H1 (cell line): ENCODE data around the gene RAB31. TPM values are rescaled to one million over a fixed set of nuclear protein-coding genes. Genes with fewer than 3 reads are reported as not detected.

Experiments
- CTCF ChIA-PET: fragments of 300-600 bp; sonication (Branson Sonifier 250); formaldehyde crosslinking; loops from one replicate; lab custom pipeline; 2021; ENCODE audit not compliant: partially characterized antibody; lab: Charles Lee
- POLR2A ChIA-PET: fragments of 300-600 bp; sonication (Branson Sonifier 250); formaldehyde crosslinking; loops from one replicate; lab custom pipeline; 2021; ENCODE audit warnings: inconsistent platforms; ENCODE audit not compliant: partially characterized antibody; lab: Charles Lee
- DNase-seq, 2 experiments: peaks; one replicate each; pipeline versions ENCODE4 v3.0.0 to v3.0.0-alpha.2; 2010 to 2022; ENCODE audit warnings: low spot score in 2 of 2, low read depth in 1 of 2, mixed read lengths in 1 of 2
- FAIRE-seq: peaks from 2 replicates; lab custom pipeline; 2011; peaks lifted over from hg19 to GRCh38; lab: Jason Lieb, UNC
- H2AFZ ChIP-seq: 2 replicates; pipeline ENCODE4 v1.8.1; 2012; ENCODE audit warnings: low read length, inconsistent platforms
- H2AK5ac ChIP-seq: 2 replicates; pipeline ENCODE4 v1.6.1; 2013; ENCODE audit warnings: low read depth, low read length
- H2BK120ac ChIP-seq: replicated peaks from 2 replicates; pipeline ENCODE3; 2013; ENCODE audit warnings: low read depth, low read length, inconsistent platforms
- H2BK12ac ChIP-seq: 2 replicates; pipeline ENCODE4 v1.6.1; 2013; ENCODE audit warnings: low read depth, low read length
- H2BK15ac ChIP-seq: 2 replicates; pipeline ENCODE4 v1.6.1; 2013; ENCODE audit warnings: low read length
- H2BK20ac ChIP-seq: 2 replicates; pipeline ENCODE4 v1.6.1; 2013; ENCODE audit warnings: low read length
- H2BK5ac ChIP-seq: 2 replicates; pipeline ENCODE4 v1.6.1; 2013; ENCODE audit warnings: low read depth, low read length
- H3K14ac ChIP-seq: 2 replicates; pipeline ENCODE4 v1.6.1; 2013; ENCODE audit warnings: inconsistent platforms; ENCODE audit not compliant: insufficient read length
- H3K18ac ChIP-seq: 2 replicates; pipeline ENCODE4 v1.6.1; 2013; ENCODE audit warnings: low read length; ENCODE audit errors: extremely low read depth
- H3K23ac ChIP-seq: 2 replicates; pipeline ENCODE4 v1.6.1; 2013; ENCODE audit warnings: inconsistent platforms; ENCODE audit not compliant: insufficient read length
- H3K23me2 ChIP-seq: 2 replicates; pipeline ENCODE4 v1.6.1; 2013; ENCODE audit warnings: low read depth, low read length
- H3K27ac ChIP-seq: 2 replicates; pipeline ENCODE4 v1.6.1; 2011; ENCODE audit warnings: low read depth, low read length, inconsistent platforms
- H3K27me3 ChIP-seq, 4 experiments: replicated peaks in 1 of 4; 1 replicate in 1 of 4; 2 replicates in 3 of 4; pipeline versions ENCODE4 v1.6.1 to v1.8.1; 2011 to 2013; ENCODE audit warnings: low read length in 3 of 4, mild to moderate bottlenecking in 3 of 4, inconsistent platforms in 2 of 4, mixed read lengths in 2 of 4, moderate library complexity in 1 of 4; ENCODE audit not compliant: control insufficient read depth in 3 of 4, insufficient read depth in 3 of 4; ENCODE audit errors: extremely low read depth in 1 of 4
- H3K36me3 ChIP-seq, 4 experiments: 2 replicates each; pipeline versions ENCODE4 v1.6.1 to v1.8.1; 2011 to 2013; ENCODE audit warnings: mild to moderate bottlenecking in 4 of 4, low read length in 3 of 4, moderate library complexity in 2 of 4, control low read depth in 1 of 4, inconsistent platforms in 1 of 4; ENCODE audit not compliant: insufficient read depth in 4 of 4, control insufficient read depth in 2 of 4
- H3K4ac ChIP-seq: replicated peaks from 2 replicates; pipeline ENCODE3; 2013; ENCODE audit warnings: low read length, low read depth, mixed read lengths, inconsistent platforms; ENCODE audit not compliant: insufficient read length
- H3K4me1 ChIP-seq, 4 experiments: replicated peaks in 1 of 4; 1 replicate in 1 of 4; 2 replicates in 3 of 4; pipeline versions ENCODE4 v1.6.1 to v1.8.1; 2011 to 2013; ENCODE audit warnings: low read length in 3 of 4, inconsistent platforms in 2 of 4, mixed read lengths in 1 of 4; ENCODE audit not compliant: insufficient read depth in 4 of 4, control insufficient read depth in 3 of 4
- H3K4me2 ChIP-seq, 2 experiments: 2 replicates each; pipeline versions ENCODE4 v1.6.1 to v1.8.1; 2011 to 2013; ENCODE audit warnings: low read depth in 2 of 2, low read length in 2 of 2, control low read depth in 1 of 2, inconsistent platforms in 1 of 2, mild to moderate bottlenecking in 1 of 2; ENCODE audit not compliant: insufficient read depth in 1 of 2
- H3K4me3 ChIP-seq, 4 experiments: fragments of 200-600, 300-600 bp in 1 of 4; sonication (generic), shearing (Covaris generic), sonication (Bioruptor Twin) in 1 of 4; 2 replicates each; pipeline versions ENCODE4 v1.5.1 to v1.8.1; 2011 to 2016; ENCODE audit warnings: low read length in 4 of 4, low read depth in 3 of 4, control low read depth in 2 of 4, inconsistent platforms in 2 of 4, mild to moderate bottlenecking in 2 of 4, mixed read lengths in 1 of 4, moderate library complexity in 1 of 4; ENCODE audit not compliant: insufficient read depth in 2 of 4; ENCODE audit errors: extremely low read depth in 1 of 4
- H3K56ac ChIP-seq: replicated peaks from 2 replicates; pipeline ENCODE3; 2013; ENCODE audit warnings: low read depth, mild to moderate bottlenecking, mixed read lengths, low read length, inconsistent platforms; ENCODE audit not compliant: insufficient read length
- H3K79me1 ChIP-seq: 2 replicates; pipeline ENCODE4 v1.6.1; 2013; ENCODE audit warnings: low read depth, low read length, control low read depth
- H3K79me2 ChIP-seq, 2 experiments: 2 replicates each; pipeline versions ENCODE4 v1.6.1 to v1.8.1; 2012 to 2013; ENCODE audit warnings: low read length in 2 of 2, mild to moderate bottlenecking in 2 of 2, inconsistent platforms in 1 of 2; ENCODE audit not compliant: insufficient read depth in 2 of 2, control insufficient read depth in 1 of 2
- H3K9ac ChIP-seq, 4 experiments: replicated peaks in 1 of 4; 1 replicate in 1 of 4; 2 replicates in 3 of 4; pipeline versions ENCODE4 v1.6.1 to v1.8.1; 2011 to 2013; ENCODE audit warnings: low read depth in 3 of 4, low read length in 3 of 4, control low read depth in 2 of 4, mild to moderate bottlenecking in 2 of 4, moderate library complexity in 2 of 4, inconsistent platforms in 1 of 4; ENCODE audit errors: extremely low read depth in 1 of 4
- H3K9me3 ChIP-seq, 2 experiments: 2 replicates each; pipeline versions ENCODE4 v1.6.1 to v1.8.1; 2012 to 2013; ENCODE audit warnings: mild to moderate bottlenecking in 2 of 2, moderate library complexity in 2 of 2, control low read depth in 1 of 2, inconsistent platforms in 1 of 2, low read depth in 1 of 2, low read length in 1 of 2, mixed read lengths in 1 of 2; ENCODE audit not compliant: insufficient read depth in 2 of 2
- H4K20me1 ChIP-seq, 2 experiments: replicated peaks in 1 of 2; 2 replicates each; pipeline versions ENCODE3 to v1.8.1; 2011 to 2013; ENCODE audit warnings: inconsistent platforms in 2 of 2, low read length in 2 of 2, mild to moderate bottlenecking in 1 of 2; ENCODE audit not compliant: insufficient read depth in 2 of 2, control insufficient read depth in 1 of 2
- H4K5ac ChIP-seq: 2 replicates; pipeline ENCODE4 v1.6.1; 2013; ENCODE audit warnings: low read length, low read depth, mixed read lengths, inconsistent platforms; ENCODE audit not compliant: insufficient read length
- H4K8ac ChIP-seq: 2 replicates; pipeline ENCODE4 v1.8.0; 2013; ENCODE audit warnings: mild to moderate bottlenecking, moderate library complexity, low read length, inconsistent platforms; ENCODE audit not compliant: insufficient read depth; ENCODE audit errors: extremely low read depth
- H4K91ac ChIP-seq: replicated peaks from 2 replicates; pipeline ENCODE3; 2013; ENCODE audit warnings: low read length, mixed read lengths, inconsistent platforms; ENCODE audit not compliant: insufficient read length
- ATF2 ChIP-seq: IDR thresholded peaks from 2 replicates; pipeline ENCODE4 v1.6.1; 2012; ENCODE audit warnings: low read length, inconsistent platforms
- CBX8 ChIP-seq: fragments of 300-800, 300-1000 bp; sonication (generic); IDR thresholded peaks from 2 replicates; pipeline ENCODE4 v1.7.1; 2016; ENCODE audit warnings: low read depth, low read length, borderline replicate concordance
- EP300 ChIP-seq, 2 experiments: IDR thresholded peaks; 1 replicate in 1 of 2; 2 replicates in 1 of 2; pipeline ENCODE4 v1.6.1; 2011 to 2012; ENCODE audit warnings: low read depth in 2 of 2, low read length in 2 of 2, mild to moderate bottlenecking in 2 of 2, borderline replicate concordance in 1 of 2, inconsistent platforms in 1 of 2, moderate library complexity in 1 of 2
- EZH2 ChIP-seq: fragments of 200-600 bp; sonication (generic); IDR thresholded peaks from 2 replicates; pipeline ENCODE4 v1.7.1; 2012; ENCODE audit warnings: low read depth, mild to moderate bottlenecking, moderate library complexity, low read length, inconsistent platforms; ENCODE audit not compliant: severe bottlenecking
- KDM5A ChIP-seq: fragments of 200-600 bp; IDR thresholded peaks from 2 replicates; pipeline ENCODE4 v1.7.1; 2012; ENCODE audit warnings: mild to moderate bottlenecking, low read length, inconsistent platforms, mixed read lengths
- MAFK ChIP-seq: IDR thresholded peaks from 2 replicates; pipeline ENCODE4 v1.6.1; 2012; ENCODE audit warnings: low read depth, mild to moderate bottlenecking, improper control_type of control experiment, low read length
- RXRA ChIP-seq: IDR thresholded peaks from 2 replicates; pipeline ENCODE4 v1.6.1; 2011; ENCODE audit warnings: low read depth, mild to moderate bottlenecking, low read length, moderate library complexity; ENCODE audit not compliant: insufficient read depth
- SIN3A ChIP-seq, 2 experiments: IDR thresholded peaks in 1 of 2; conservative IDR thresholded peaks in 1 of 2; 2 replicates each; pipeline ENCODE4 v1.6.1; 2011 to 2012; ENCODE audit warnings: low read length in 2 of 2, improper control_type of control experiment in 1 of 2, low read depth in 1 of 2, mild to moderate bottlenecking in 1 of 2
- SIRT6 ChIP-seq: IDR thresholded peaks from one replicate; pipeline ENCODE4 v1.7.1; 2012; ENCODE audit warnings: low read length, inconsistent platforms
- SUZ12 ChIP-seq: fragments of 200-600 bp; sonication (generic); IDR thresholded peaks from 2 replicates; pipeline ENCODE4 v1.6.1; 2012; ENCODE audit warnings: mild to moderate bottlenecking, inconsistent platforms, low read length, moderate library complexity, mixed read lengths
- TCF12 ChIP-seq: IDR thresholded peaks from 2 replicates; pipeline ENCODE4 v1.6.1; 2011; ENCODE audit warnings: low read depth, mild to moderate bottlenecking, low read length
- WGBS, 2 experiments: shearing (Covaris generic) in 1 of 2; methylation state at CpG; one replicate each; pipeline versions ENCODE4 v1.1.6 to v1.1.7; 2013 to 2015; ENCODE audit warnings: low lambda C conversion rate in 2 of 2, mixed read lengths in 2 of 2, inconsistent platforms in 1 of 2, low coverage in 1 of 2, missing lambda C conversion rate in 1 of 2; ENCODE audit not compliant: insufficient replicate concordance in 2 of 2, insufficient coverage in 1 of 2, insufficient read length in 1 of 2; ENCODE audit errors: extremely low coverage in 1 of 2, missing lambda C conversion rate in 1 of 2; 5-methylcytosine and 5-hydroxymethylcytosine counted together
- polyA plus RNA-seq, 7 experiments: library from polyadenylated mRNA; depleted of rRNA in 3 of 7; stranded (reverse) in 5 of 7; unstranded in 2 of 7; fragments of >200 nt in 5 of 7; fragments of 200-250 nt in 2 of 7; gene quantifications; 1 replicate in 5 of 7; 2 replicates in 1 of 7; 4 replicates in 1 of 7; pipeline versions ENCODE4 v1.2.1 to v1.2.3, GENCODE V29; 2011 to 2013; ENCODE audit warnings: missing spikeins in 2 of 7, mixed read lengths in 2 of 7
- total RNA-seq: library from RNA; stranded (reverse); fragmentation: NEBNext Ultra II Directional; extraction: Animal tissue kit (Norgen Biotek cat#: 25700); gene quantifications from 2 replicates; pipeline ENCODE4 v1.2.1, GENCODE V29; 2021

Gene RAB31
- total and polyA plus RNA-seq, 2 of the 8 experiments (the other 6 are each of a cell fraction or from before 2014, with no cell fraction given) = 15.2 to 40.9 TPM

GRCh38 chr18:9910661-9911060 is 202.6 kb downstream of the RAB31 start:
- H3K79me1 ChIP-seq = no peaks in the 10 kb centered on the region
- H2AK5ac ChIP-seq = no peak overlapping the region
- no peak overlapping the region for H2BK20ac ChIP-seq
- H3K4me3 ChIP-seq = no peak overlapping the region
- WGBS, 2 experiments = 86% methylated on average over 2 of the region's 2 CpGs; no CpG with 5 or more reads in 1 of the 2 experiments
- CTCF ChIA-PET = no interaction called here
- H3K27ac ChIP-seq = no peak overlapping the region
- H3K23ac ChIP-seq = no peak overlapping the region
- no peak overlapping the region for H4K91ac ChIP-seq
- H2BK5ac ChIP-seq = no peak overlapping the region
- no peaks in the 10 kb centered on the region for H3K27me3 ChIP-seq
- no peak overlapping the region for H2BK15ac ChIP-seq
- POLR2A ChIA-PET = no interaction called here
- TF ChIP-seq MAFK (no peak), RXRA (no peak), CBX8 (no peak), ATF2 (no peak), SIN3A (conservative IDR thresholded peaks at IDR 0.05 in 1 of 2, IDR thresholded peaks at IDR 0.05 in 1 of 2; ENCODE audit: low read depth in 1 of 2, low read length in 2 of 2) (no peak), SIRT6 (no peak), EZH2 (no peak), KDM5A (no peak), EP300 (IDR thresholded peaks at IDR 0.05; ENCODE audit: borderline replicate concordance in 1 of 2, low read depth in 2 of 2, low read length in 2 of 2) (no peak), TCF12 (no peak), SUZ12 (no peak)
- no peak overlapping the region for H3K56ac ChIP-seq
- peaks cover 0 to 4% (median 0%) of the 10 kb centered on the region in 4 experiments; a peak in 2 of 7 replicates for H3K4me1 ChIP-seq
- H3K36me3 ChIP-seq = no peaks in the 10 kb centered on the region
- no peak overlapping the region for H3K9ac ChIP-seq
- no peak overlapping the region for H3K4ac ChIP-seq
- H3K4me2 ChIP-seq = no peak overlapping the region
- H2AFZ ChIP-seq = no peak overlapping the region
- H3K18ac ChIP-seq = no peak overlapping the region
- H3K23me2 ChIP-seq = peaks cover 5% of the 10 kb centered on the region; the same call in 1 of the 2 replicates
- no peaks in the 10 kb centered on the region for H3K9me3 ChIP-seq
- H2BK120ac ChIP-seq = no peak overlapping the region
- peaks cover 8 to 11% of the 10 kb centered on the region in 2 experiments for H3K79me2 ChIP-seq
- no peak overlapping the region for H4K8ac ChIP-seq
- no peak overlapping the region for H4K5ac ChIP-seq
- H4K20me1 ChIP-seq = peaks cover 2 to 4% of the 10 kb centered on the region in 2 experiments
- H3K14ac ChIP-seq = no peak overlapping the region
- FAIRE-seq (no peak), DNase-seq (no peak)
- H2BK12ac ChIP-seq = no peak overlapping the region
